ENCODE measurements around the gene ALDH3B1.

The ALDH3B1 gene

GRCh38 chr11:68032997-68033707 lies 23.0 kb downstream of the ALDH3B1 start:
- DNase-seq = no peak

- DNase-seq = no peak
Measured at GRCh38 chr11:68033708-68034045, 23.6 kb downstream of the ALDH3B1 start.

GRCh38 chr11:68035266-68035876 lies 25.2 kb downstream of the ALDH3B1 start:
- no peak for DNase-seq

GRCh38 chr11:68036141-68036716 lies 26.1 kb downstream of the ALDH3B1 start:
- DNase-seq = no peak

- DNase-seq = no peak
Measured at GRCh38 chr11:68036717-68037239, 26.7 kb downstream of the ALDH3B1 start.

- no peak for DNase-seq
Measured at GRCh38 chr11:68037411-68038225, 27.5 kb downstream of the ALDH3B1 start.

- no peak for DNase-seq
Measured at GRCh38 chr11:68038226-68038717, 28.1 kb downstream of the ALDH3B1 start.

- peak; percentile 71 for DNase-seq
Measured at GRCh38 chr11:68038718-68039525, 28.8 kb downstream of the ALDH3B1 start, which contains the start of gene TCIRG1. TSS of gene TCIRG1 (plus strand) at chr11:68039025. CDS start at chr11:68041272, 2,247 bp downstream.

- DNase-seq = no peak
Measured at GRCh38 chr11:68039526-68040086, 29.5 kb downstream of the ALDH3B1 start.

- peak; percentile 68 for DNase-seq
Measured at GRCh38 chr11:68040101-68040956, 30.2 kb downstream of the ALDH3B1 start.

- no peak for DNase-seq
Measured at GRCh38 chr11:68040957-68041591, 30.9 kb downstream of the ALDH3B1 start.

GRCh38 chr11:68041617-68042218 lies 31.6 kb downstream of the ALDH3B1 start:
- no peak for DNase-seq

GRCh38 chr11:68042219-68043028 lies 32.3 kb downstream of the ALDH3B1 start:
- DNase-seq = no peak

- no peak for DNase-seq
Measured at GRCh38 chr11:68043029-68043348, 32.9 kb downstream of the ALDH3B1 start.

- peak; percentile 48 for DNase-seq
Measured at GRCh38 chr11:68043349-68044144, 33.4 kb downstream of the ALDH3B1 start.

- no peak for DNase-seq
Measured at GRCh38 chr11:68044145-68044813, 34.2 kb downstream of the ALDH3B1 start.

GRCh38 chr11:68044898-68045351 lies 34.8 kb downstream of the ALDH3B1 start:
- no peak for DNase-seq
